HCT116 (cell line): ENCODE measurements around the gene ATP6V1E1.

ENCODE experiments used
- ATF3 ChIP-seq: IDR thresholded peaks from 2 replicates; pipeline ENCODE4 v1.6.1; 2012
- CTCF ChIP-seq, 3 experiments: fragments of 200-600 bp in 1 of 3; sonication (generic) in 1 of 3; IDR thresholded peaks in 2 of 3; conservative IDR thresholded peaks in 1 of 3; 2 replicates each; pipeline ENCODE4 v1.5.1; 2012 to 2017; ENCODE audit warnings: low read depth in 2 of 3, low read length in 2 of 3, antibody characterized with exemption in 1 of 3, borderline replicate concordance in 1 of 3, control low read depth in 1 of 3, mild to moderate bottlenecking in 1 of 3, mixed read lengths in 1 of 3, mixed run types in 1 of 3, moderate library complexity in 1 of 3; ENCODE audit not compliant: insufficient read depth in 1 of 3
- EGR1 ChIP-seq: IDR thresholded peaks from 2 replicates; pipeline ENCODE4 v1.6.1; 2012; ENCODE audit warnings: low read depth
- EZH2phosphoT487 ChIP-seq: fragments of 200-600 bp; IDR thresholded peaks from 2 replicates; pipeline ENCODE4 v1.6.1; 2018; ENCODE audit warnings: antibody characterized with exemption, borderline replicate concordance
- JUND ChIP-seq: IDR thresholded peaks from 2 replicates; pipeline ENCODE4 v1.6.1; 2012
- POLR2A ChIP-seq: IDR thresholded peaks from 2 replicates; pipeline ENCODE4 v1.7.0; 2011; ENCODE audit warnings: borderline replicate concordance; ENCODE audit not compliant: insufficient read depth, insufficient read length; ENCODE audit errors: extremely low read depth
- POLR2AphosphoS5 ChIP-seq: IDR thresholded peaks from 2 replicates; pipeline ENCODE4 v1.6.1; 2011; ENCODE audit warnings: mild to moderate bottlenecking, low read depth, low read length, moderate library complexity
- RAD21 ChIP-seq: IDR thresholded peaks from 2 replicates; pipeline ENCODE4 v1.6.1; 2012; ENCODE audit warnings: low read depth, mild to moderate bottlenecking
- SRF ChIP-seq: IDR thresholded peaks from 2 replicates; pipeline ENCODE4 v1.6.1; 2012; ENCODE audit warnings: low read depth
- TCF7L2 ChIP-seq: IDR thresholded peaks from 2 replicates; pipeline ENCODE4 v1.7.0; 2011; ENCODE audit warnings: borderline replicate concordance, inconsistent platforms; ENCODE audit not compliant: insufficient read depth, insufficient read length; ENCODE audit errors: extremely low read depth
- YY1 ChIP-seq: IDR thresholded peaks from 2 replicates; pipeline ENCODE4 v1.6.1; 2011; ENCODE audit warnings: low read length, low read depth, moderate library complexity, mild to moderate bottlenecking; ENCODE audit not compliant: insufficient replicate concordance; ENCODE audit errors: extremely low read depth

- TF ChIP-seq CTCF (IDR thresholded peaks at IDR 0.05 in 2 of 3, conservative IDR thresholded peaks at IDR 0.05 in 1 of 3; ENCODE audit: borderline replicate concordance in 1 of 3, insufficient read depth in 1 of 3, low read depth in 2 of 3, low read length in 2 of 3) (no peak), POLR2A (no peak), POLR2AphosphoS5 (no peak), EGR1 (no peak), ATF3 (no peak), YY1 (no peak), SRF (no peak), RAD21 (no peak), JUND (no peak), TCF7L2 (no peak), EZH2phosphoT487 (no peak)
These were observed 18.9 kb upstream of the ATP6V1E1 start for GRCh38 chr22:17647452-17647851.
